GM12878 (cell line): ENCODE data around the gene EGF.

Experiments
- BCLAF1 ChIP-seq: fragments of 450-650 bp; IDR thresholded peaks from 2 replicates; pipeline ENCODE4 v1.6.1; 2017; ENCODE audit warnings: antibody characterized with exemption, mild to moderate bottlenecking, moderate library complexity
- CBFB ChIP-seq: IDR thresholded peaks from 2 replicates; pipeline ENCODE4 v1.6.1; 2016; ENCODE audit warnings: antibody characterized with exemption, low read depth
- EZH2 ChIP-seq: IDR thresholded peaks from 2 replicates; pipeline ENCODE4 v1.6.1; 2012; ENCODE audit warnings: low read depth, mild to moderate bottlenecking, control low read depth, inconsistent platforms, low read length, borderline replicate concordance; ENCODE audit not compliant: control insufficient read depth
- GABPA ChIP-seq: IDR thresholded peaks from 2 replicates; pipeline ENCODE4 v1.6.1; 2014; ENCODE audit warnings: antibody characterized with exemption, low read depth, mild to moderate bottlenecking, inconsistent platforms
- PKNOX1 ChIP-seq: fragments of 450-650 bp; IDR thresholded peaks from 2 replicates; pipeline ENCODE4 v1.6.1; 2016; ENCODE audit warnings: mild to moderate bottlenecking
- SMC3 ChIP-seq: IDR thresholded peaks from 2 replicates; pipeline ENCODE4 v1.6.1; 2011; ENCODE audit warnings: low read length, improper control_type of control experiment, borderline replicate concordance

DNA sequence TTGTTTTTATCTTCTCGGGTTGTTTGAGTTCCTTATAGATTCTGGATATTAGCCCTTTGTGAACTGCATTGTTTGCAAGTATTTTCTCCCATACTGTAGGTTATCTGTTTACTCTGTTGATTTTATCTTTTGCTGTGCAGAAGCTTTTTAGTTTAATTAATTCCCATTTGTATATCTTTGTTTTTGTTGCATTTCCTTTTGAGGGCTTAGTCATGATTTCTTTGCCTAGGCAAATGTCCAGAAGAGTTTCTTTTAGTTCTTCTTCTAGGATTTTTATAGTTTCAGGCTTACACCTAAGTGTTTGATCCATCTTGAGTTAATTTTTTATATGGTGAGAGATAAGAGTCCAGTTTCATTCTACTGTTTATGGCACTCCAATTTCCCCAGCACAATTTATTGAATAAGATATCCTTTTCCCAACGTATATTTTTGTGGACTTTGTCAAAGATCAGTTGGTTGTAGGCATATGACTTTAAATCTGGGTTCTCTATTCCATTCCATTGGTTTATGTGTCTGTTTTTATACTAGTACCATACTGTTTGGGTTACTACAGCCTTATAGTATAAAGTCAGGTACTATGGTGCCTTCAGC, 54.3 kb downstream of the EGF start:
- TF ChIP-seq SMC3 (no peak), EZH2 (no peak), BCLAF1 (no peak), PKNOX1 (no peak), GABPA (no peak), CBFB (no peak)
